Spleen (tissue), 7 donors: ENCODE results near the gene USP32.

Source experiments
- POLR2A ChIP-seq, 3 donors: fragments of 450-650 bp; IDR thresholded peaks; one replicate each; pipeline ENCODE4 v1.5.1; 2017; ENCODE audit warnings: antibody characterized with exemption in 3 of 3, mild to moderate bottlenecking in 1 of 3
- POLR2AphosphoS5 ChIP-seq, 3 donors: sonication (generic); formaldehyde crosslinking; IDR thresholded peaks; one replicate each; pipeline ENCODE4 v1.5.1; 2017; ENCODE audit warnings: antibody characterized with exemption in 3 of 3
- TF ChIP-seq, protein P1 (sequence below), 11 experiments: fragments of 200-600 bp in 7 of 11; fragments of 450-650 bp in 4 of 11; sonication (generic) in 4 of 11; IDR thresholded peaks in 8 of 11; conservative IDR thresholded peaks in 3 of 11; 1 replicate in 7 of 11; 2 replicates in 4 of 11; pipeline versions ENCODE4 v1.4.0 to v1.8.0; 2016 to 2021; ENCODE audit warnings: antibody characterized with exemption in 11 of 11, inconsistent platforms in 4 of 11, mild to moderate bottlenecking in 1 of 11
- donor health status: DM: no; HTN: no; CAD: no; lungs with moderate emphysema.
- donor health status: DM: no; HTN: no; CAD: no.
- donor health status: DM: no; HTN: no; CAD: no.

DNA sequence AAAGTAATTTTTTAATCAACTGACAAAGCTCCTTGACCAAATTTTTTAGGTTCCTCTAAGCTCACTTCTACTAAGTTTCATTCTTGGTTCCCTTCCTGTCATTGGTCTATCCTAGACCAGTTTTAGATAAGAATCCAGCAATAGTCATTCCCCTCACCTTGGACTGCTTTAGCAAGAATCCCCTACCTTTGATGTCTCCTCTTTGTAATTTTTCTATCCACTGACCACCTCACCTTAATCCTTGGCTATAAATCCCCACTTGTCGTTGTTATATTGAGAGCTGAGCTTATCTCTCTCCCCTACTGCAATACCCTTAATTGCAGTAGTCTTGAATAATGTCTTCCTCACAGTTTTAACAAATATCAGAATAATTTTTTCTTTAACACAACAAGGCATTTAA lies 107.2 kb downstream of the USP32 start:
- TF ChIP-seq, protein P1, sequence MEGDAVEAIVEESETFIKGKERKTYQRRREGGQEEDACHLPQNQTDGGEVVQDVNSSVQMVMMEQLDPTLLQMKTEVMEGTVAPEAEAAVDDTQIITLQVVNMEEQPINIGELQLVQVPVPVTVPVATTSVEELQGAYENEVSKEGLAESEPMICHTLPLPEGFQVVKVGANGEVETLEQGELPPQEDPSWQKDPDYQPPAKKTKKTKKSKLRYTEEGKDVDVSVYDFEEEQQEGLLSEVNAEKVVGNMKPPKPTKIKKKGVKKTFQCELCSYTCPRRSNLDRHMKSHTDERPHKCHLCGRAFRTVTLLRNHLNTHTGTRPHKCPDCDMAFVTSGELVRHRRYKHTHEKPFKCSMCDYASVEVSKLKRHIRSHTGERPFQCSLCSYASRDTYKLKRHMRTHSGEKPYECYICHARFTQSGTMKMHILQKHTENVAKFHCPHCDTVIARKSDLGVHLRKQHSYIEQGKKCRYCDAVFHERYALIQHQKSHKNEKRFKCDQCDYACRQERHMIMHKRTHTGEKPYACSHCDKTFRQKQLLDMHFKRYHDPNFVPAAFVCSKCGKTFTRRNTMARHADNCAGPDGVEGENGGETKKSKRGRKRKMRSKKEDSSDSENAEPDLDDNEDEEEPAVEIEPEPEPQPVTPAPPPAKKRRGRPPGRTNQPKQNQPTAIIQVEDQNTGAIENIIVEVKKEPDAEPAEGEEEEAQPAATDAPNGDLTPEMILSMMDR (IDR thresholded peaks at IDR 0.05 in 8 of 11, conservative IDR thresholded peaks at IDR 0.05 in 3 of 11): no peak
- TF ChIP-seq POLR2A (IDR thresholded peaks at IDR 0.05) (no peak), POLR2AphosphoS5 (IDR thresholded peaks at IDR 0.05) (no peak)
